Osteoblast (primary cell): ENCODE results near the gene OSTF1. TPM values are rescaled to one million over a fixed set of nuclear protein-coding genes. Genes with fewer than 3 reads are reported as not detected.

Experiments used
- DNase-seq: peaks from one replicate; pipeline ENCODE4 v3.0.0; 2011; ENCODE audit warnings: low spot score, mixed read lengths; ENCODE audit not compliant: insufficient read length; ENCODE audit errors: missing footprints
- H2AFZ ChIP-seq: 2 replicates; pipeline ENCODE4 v1.6.0; 2011; ENCODE audit warnings: mild to moderate bottlenecking, low read length
- H3K27ac ChIP-seq: 2 replicates; pipeline ENCODE4 v1.5.1; 2011; ENCODE audit warnings: mild to moderate bottlenecking, low read depth, low read length, moderate library complexity
- H3K27me3 ChIP-seq: 2 replicates; pipeline ENCODE4 v1.6.0; 2012; ENCODE audit warnings: mild to moderate bottlenecking, control low read depth, inconsistent platforms, low read length, moderate library complexity; ENCODE audit not compliant: insufficient read depth
- H3K36me3 ChIP-seq: 2 replicates; pipeline ENCODE4 v1.5.1; 2011; ENCODE audit warnings: mild to moderate bottlenecking, low read length, control low read depth, moderate library complexity; ENCODE audit not compliant: insufficient read depth
- H3K4me1 ChIP-seq: 2 replicates; pipeline ENCODE4 v1.5.1; 2011; ENCODE audit warnings: mild to moderate bottlenecking, low read length, control low read depth, moderate library complexity; ENCODE audit not compliant: insufficient read depth
- H3K4me2 ChIP-seq: 2 replicates; pipeline ENCODE4 v1.6.0; 2011; ENCODE audit warnings: mild to moderate bottlenecking, low read length; ENCODE audit not compliant: insufficient read depth
- H3K4me3 ChIP-seq: fragments of 200-600 bp; sonication (generic); 3 replicates; pipeline ENCODE4 v1.5.1; 2012; ENCODE audit warnings: mild to moderate bottlenecking, low read length, inconsistent platforms; ENCODE audit not compliant: insufficient read depth
- H3K79me2 ChIP-seq: 2 replicates; pipeline ENCODE4 v1.6.0; 2012; ENCODE audit warnings: mild to moderate bottlenecking, low read length, control low read depth, inconsistent platforms; ENCODE audit not compliant: insufficient read depth
- H3K9me3 ChIP-seq: 2 replicates; pipeline ENCODE4 v1.5.1; 2011; ENCODE audit warnings: low read depth, low read length, control low read depth
- H4K20me1 ChIP-seq: 2 replicates; pipeline ENCODE4 v1.6.0; 2012; ENCODE audit warnings: mild to moderate bottlenecking, low read length, control low read depth; ENCODE audit not compliant: insufficient read depth
- CTCF ChIP-seq: IDR thresholded peaks from 2 replicates; pipeline ENCODE4 v1.5.1; 2011; ENCODE audit warnings: mild to moderate bottlenecking, low read depth, low read length, moderate library complexity; ENCODE audit errors: extremely low read depth
- total RNA-seq: library from RNA; depleted of rRNA; stranded (reverse); fragments of >200 nt; gene quantifications from 2 replicates; pipeline ENCODE4 v1.2.3, GENCODE V29; 2012

The OSTF1 gene
- total RNA-seq, 1 donor: 30.0 TPM

- Histone ChIP-seq H3K27me3 (no peaks in the 10 kb centered on the region), H3K27ac (no peak overlapping the region), H3K4me2 (no peak overlapping the region), H3K4me1 (no peaks in the 10 kb centered on the region), H3K4me3 (no peak overlapping the region), H2AFZ (no peak overlapping the region), H4K20me1 (no peaks in the 10 kb centered on the region), H3K9me3 (no peaks in the 10 kb centered on the region), H3K79me2 (no peaks in the 10 kb centered on the region), H3K36me3 (peaks cover 41% of the 10 kb centered on the region)
- DNase-seq: no peak
- no peak for TF ChIP-seq CTCF
These were observed 45.1 kb downstream of the OSTF1 start for GRCh38 chr9:75133396-75133795.

- no peak overlapping the region for H3K27ac ChIP-seq
- no peaks in the 10 kb centered on the region for H4K20me1 ChIP-seq
- DNase-seq: no peak
- no peak overlapping the region for H2AFZ ChIP-seq
- no peaks in the 10 kb centered on the region for H3K9me3 ChIP-seq
- no peak overlapping the region for H3K4me3 ChIP-seq
- H3K27me3 ChIP-seq: no peaks in the 10 kb centered on the region
- H3K4me2 ChIP-seq: no peak overlapping the region
- H3K79me2 ChIP-seq: no peaks in the 10 kb centered on the region
- TF ChIP-seq CTCF: no peak
- peaks cover 38% of the 10 kb centered on the region for H3K36me3 ChIP-seq
- H3K4me1 ChIP-seq: no peaks in the 10 kb centered on the region
These were observed 46.2 kb downstream of the OSTF1 start for GRCh38 chr9:75134495-75134894.

- Histone ChIP-seq H3K36me3 (peaks cover 31% of the 10 kb centered on the region), H2AFZ (no peak overlapping the region), H4K20me1 (no peaks in the 10 kb centered on the region), H3K4me2 (no peak overlapping the region), H3K27me3 (no peaks in the 10 kb centered on the region), H3K4me3 (no peak overlapping the region), H3K9me3 (no peaks in the 10 kb centered on the region), H3K79me2 (no peaks in the 10 kb centered on the region), H3K4me1 (no peaks in the 10 kb centered on the region), H3K27ac (no peak overlapping the region)
- TF ChIP-seq CTCF: no peak
- no peak for DNase-seq
These were observed 50.1 kb downstream of the OSTF1 start for GRCh38 chr9:75138260-75139040.

GRCh38 chr9:75139201-75139600 lies 50.9 kb downstream of the OSTF1 start:
- no peaks in the 10 kb centered on the region for H3K79me2 ChIP-seq
- no peaks in the 10 kb centered on the region for H4K20me1 ChIP-seq
- H3K27ac ChIP-seq: no peak overlapping the region
- no peak overlapping the region for H3K4me3 ChIP-seq
- DNase-seq: no peak
- peaks cover 31% of the 10 kb centered on the region for H3K36me3 ChIP-seq
- no peaks in the 10 kb centered on the region for H3K9me3 ChIP-seq
- no peak for TF ChIP-seq CTCF
- no peak overlapping the region for H3K4me2 ChIP-seq
- no peak overlapping the region for H2AFZ ChIP-seq
- H3K27me3 ChIP-seq: no peaks in the 10 kb centered on the region
- H3K4me1 ChIP-seq: no peaks in the 10 kb centered on the region
